H1 (cell line): Measurements from ENCODE around the gene MACROD2. TPM values are rescaled to one million over a fixed set of nuclear protein-coding genes. Genes with fewer than 3 reads are reported as not detected.

ENCODE experiments used
- CTCF ChIA-PET: fragments of 300-600 bp; sonication (Branson Sonifier 250); formaldehyde crosslinking; loops from one replicate; lab custom pipeline; 2021; ENCODE audit not compliant: partially characterized antibody; lab: Charles Lee
- POLR2A ChIA-PET: fragments of 300-600 bp; sonication (Branson Sonifier 250); formaldehyde crosslinking; loops from one replicate; lab custom pipeline; 2021; ENCODE audit warnings: inconsistent platforms; ENCODE audit not compliant: partially characterized antibody; lab: Charles Lee
- DNase-seq, 2 experiments: peaks; one replicate each; pipeline versions ENCODE4 v3.0.0 to v3.0.0-alpha.2; 2010 to 2022; ENCODE audit warnings: low spot score in 2 of 2, low read depth in 1 of 2, mixed read lengths in 1 of 2
- FAIRE-seq: peaks from 2 replicates; lab custom pipeline; 2011; peaks lifted over from hg19 to GRCh38; lab: Jason Lieb, UNC
- H2AFZ ChIP-seq: 2 replicates; pipeline ENCODE4 v1.8.1; 2012; ENCODE audit warnings: low read length, inconsistent platforms
- H2AK5ac ChIP-seq: 2 replicates; pipeline ENCODE4 v1.6.1; 2013; ENCODE audit warnings: low read depth, low read length
- H2BK120ac ChIP-seq: replicated peaks from 2 replicates; pipeline ENCODE3; 2013; ENCODE audit warnings: low read depth, low read length, inconsistent platforms
- H2BK12ac ChIP-seq: 2 replicates; pipeline ENCODE4 v1.6.1; 2013; ENCODE audit warnings: low read depth, low read length
- H2BK15ac ChIP-seq: 2 replicates; pipeline ENCODE4 v1.6.1; 2013; ENCODE audit warnings: low read length
- H2BK20ac ChIP-seq: 2 replicates; pipeline ENCODE4 v1.6.1; 2013; ENCODE audit warnings: low read length
- H2BK5ac ChIP-seq: 2 replicates; pipeline ENCODE4 v1.6.1; 2013; ENCODE audit warnings: low read depth, low read length
- H3K14ac ChIP-seq: 2 replicates; pipeline ENCODE4 v1.6.1; 2013; ENCODE audit warnings: inconsistent platforms; ENCODE audit not compliant: insufficient read length
- H3K18ac ChIP-seq: 2 replicates; pipeline ENCODE4 v1.6.1; 2013; ENCODE audit warnings: low read length; ENCODE audit errors: extremely low read depth
- H3K23ac ChIP-seq: 2 replicates; pipeline ENCODE4 v1.6.1; 2013; ENCODE audit warnings: inconsistent platforms; ENCODE audit not compliant: insufficient read length
- H3K23me2 ChIP-seq: 2 replicates; pipeline ENCODE4 v1.6.1; 2013; ENCODE audit warnings: low read depth, low read length
- H3K27ac ChIP-seq: 2 replicates; pipeline ENCODE4 v1.6.1; 2011; ENCODE audit warnings: low read depth, low read length, inconsistent platforms
- H3K27me3 ChIP-seq, 4 experiments: replicated peaks in 1 of 4; 1 replicate in 1 of 4; 2 replicates in 3 of 4; pipeline versions ENCODE4 v1.6.1 to v1.8.1; 2011 to 2013; ENCODE audit warnings: low read length in 3 of 4, mild to moderate bottlenecking in 3 of 4, inconsistent platforms in 2 of 4, mixed read lengths in 2 of 4, moderate library complexity in 1 of 4; ENCODE audit not compliant: control insufficient read depth in 3 of 4, insufficient read depth in 3 of 4; ENCODE audit errors: extremely low read depth in 1 of 4
- H3K36me3 ChIP-seq, 4 experiments: 2 replicates each; pipeline versions ENCODE4 v1.6.1 to v1.8.1; 2011 to 2013; ENCODE audit warnings: mild to moderate bottlenecking in 4 of 4, low read length in 3 of 4, moderate library complexity in 2 of 4, control low read depth in 1 of 4, inconsistent platforms in 1 of 4; ENCODE audit not compliant: insufficient read depth in 4 of 4, control insufficient read depth in 2 of 4
- H3K4ac ChIP-seq: replicated peaks from 2 replicates; pipeline ENCODE3; 2013; ENCODE audit warnings: low read length, low read depth, mixed read lengths, inconsistent platforms; ENCODE audit not compliant: insufficient read length
- H3K4me1 ChIP-seq, 4 experiments: replicated peaks in 1 of 4; 1 replicate in 1 of 4; 2 replicates in 3 of 4; pipeline versions ENCODE4 v1.6.1 to v1.8.1; 2011 to 2013; ENCODE audit warnings: low read length in 3 of 4, inconsistent platforms in 2 of 4, mixed read lengths in 1 of 4; ENCODE audit not compliant: insufficient read depth in 4 of 4, control insufficient read depth in 3 of 4
- H3K4me2 ChIP-seq, 2 experiments: 2 replicates each; pipeline versions ENCODE4 v1.6.1 to v1.8.1; 2011 to 2013; ENCODE audit warnings: low read depth in 2 of 2, low read length in 2 of 2, control low read depth in 1 of 2, inconsistent platforms in 1 of 2, mild to moderate bottlenecking in 1 of 2; ENCODE audit not compliant: insufficient read depth in 1 of 2
- H3K4me3 ChIP-seq, 4 experiments: fragments of 200-600, 300-600 bp in 1 of 4; sonication (generic), shearing (Covaris generic), sonication (Bioruptor Twin) in 1 of 4; 2 replicates each; pipeline versions ENCODE4 v1.5.1 to v1.8.1; 2011 to 2016; ENCODE audit warnings: low read length in 4 of 4, low read depth in 3 of 4, control low read depth in 2 of 4, inconsistent platforms in 2 of 4, mild to moderate bottlenecking in 2 of 4, mixed read lengths in 1 of 4, moderate library complexity in 1 of 4; ENCODE audit not compliant: insufficient read depth in 2 of 4; ENCODE audit errors: extremely low read depth in 1 of 4
- H3K56ac ChIP-seq: replicated peaks from 2 replicates; pipeline ENCODE3; 2013; ENCODE audit warnings: low read depth, mild to moderate bottlenecking, mixed read lengths, low read length, inconsistent platforms; ENCODE audit not compliant: insufficient read length
- H3K79me1 ChIP-seq: 2 replicates; pipeline ENCODE4 v1.6.1; 2013; ENCODE audit warnings: low read depth, low read length, control low read depth
- H3K79me2 ChIP-seq, 2 experiments: 2 replicates each; pipeline versions ENCODE4 v1.6.1 to v1.8.1; 2012 to 2013; ENCODE audit warnings: low read length in 2 of 2, mild to moderate bottlenecking in 2 of 2, inconsistent platforms in 1 of 2; ENCODE audit not compliant: insufficient read depth in 2 of 2, control insufficient read depth in 1 of 2
- H3K9ac ChIP-seq, 4 experiments: replicated peaks in 1 of 4; 1 replicate in 1 of 4; 2 replicates in 3 of 4; pipeline versions ENCODE4 v1.6.1 to v1.8.1; 2011 to 2013; ENCODE audit warnings: low read depth in 3 of 4, low read length in 3 of 4, control low read depth in 2 of 4, mild to moderate bottlenecking in 2 of 4, moderate library complexity in 2 of 4, inconsistent platforms in 1 of 4; ENCODE audit errors: extremely low read depth in 1 of 4
- H3K9me3 ChIP-seq, 2 experiments: 2 replicates each; pipeline versions ENCODE4 v1.6.1 to v1.8.1; 2012 to 2013; ENCODE audit warnings: mild to moderate bottlenecking in 2 of 2, moderate library complexity in 2 of 2, control low read depth in 1 of 2, inconsistent platforms in 1 of 2, low read depth in 1 of 2, low read length in 1 of 2, mixed read lengths in 1 of 2; ENCODE audit not compliant: insufficient read depth in 2 of 2
- H4K20me1 ChIP-seq, 2 experiments: replicated peaks in 1 of 2; 2 replicates each; pipeline versions ENCODE3 to v1.8.1; 2011 to 2013; ENCODE audit warnings: inconsistent platforms in 2 of 2, low read length in 2 of 2, mild to moderate bottlenecking in 1 of 2; ENCODE audit not compliant: insufficient read depth in 2 of 2, control insufficient read depth in 1 of 2
- H4K5ac ChIP-seq: 2 replicates; pipeline ENCODE4 v1.6.1; 2013; ENCODE audit warnings: low read length, low read depth, mixed read lengths, inconsistent platforms; ENCODE audit not compliant: insufficient read length
- H4K8ac ChIP-seq: 2 replicates; pipeline ENCODE4 v1.8.0; 2013; ENCODE audit warnings: mild to moderate bottlenecking, moderate library complexity, low read length, inconsistent platforms; ENCODE audit not compliant: insufficient read depth; ENCODE audit errors: extremely low read depth
- H4K91ac ChIP-seq: replicated peaks from 2 replicates; pipeline ENCODE3; 2013; ENCODE audit warnings: low read length, mixed read lengths, inconsistent platforms; ENCODE audit not compliant: insufficient read length
- ASH2L ChIP-seq: fragments of 200-600, 300-600 bp; sonication (generic); IDR thresholded peaks from one replicate; pipeline ENCODE4 v1.7.1; 2017; ENCODE audit warnings: low read length
- FOSL1 ChIP-seq: IDR thresholded peaks from 2 replicates; pipeline ENCODE4 v1.6.1; 2011; ENCODE audit warnings: mild to moderate bottlenecking, low read depth, low read length, moderate library complexity; ENCODE audit not compliant: insufficient read depth
- RNF2 ChIP-seq: fragments of 200-900, 300-1000 bp; sonication (generic); IDR thresholded peaks from 2 replicates; pipeline ENCODE4 v1.7.1; 2016; ENCODE audit warnings: borderline replicate concordance, low read depth, mild to moderate bottlenecking, antibody characterized with exemption, low read length; ENCODE audit not compliant: poor library complexity, severe bottlenecking; ENCODE audit errors: missing control alignments
- SRF ChIP-seq: IDR thresholded peaks from 2 replicates; pipeline ENCODE4 v1.6.1; 2011; ENCODE audit warnings: mild to moderate bottlenecking, low read depth, low read length, moderate library complexity
- WGBS, 2 experiments: shearing (Covaris generic) in 1 of 2; methylation state at CpG; one replicate each; pipeline versions ENCODE4 v1.1.6 to v1.1.7; 2013 to 2015; ENCODE audit warnings: low lambda C conversion rate in 2 of 2, mixed read lengths in 2 of 2, inconsistent platforms in 1 of 2, low coverage in 1 of 2, missing lambda C conversion rate in 1 of 2; ENCODE audit not compliant: insufficient replicate concordance in 2 of 2, insufficient coverage in 1 of 2, insufficient read length in 1 of 2; ENCODE audit errors: extremely low coverage in 1 of 2, missing lambda C conversion rate in 1 of 2; 5-methylcytosine and 5-hydroxymethylcytosine counted together
- polyA plus RNA-seq, 7 experiments: library from polyadenylated mRNA; depleted of rRNA in 3 of 7; stranded (reverse) in 5 of 7; unstranded in 2 of 7; fragments of >200 nt in 5 of 7; fragments of 200-250 nt in 2 of 7; gene quantifications; 1 replicate in 5 of 7; 2 replicates in 1 of 7; 4 replicates in 1 of 7; pipeline versions ENCODE4 v1.2.1 to v1.2.3, GENCODE V29; 2011 to 2013; ENCODE audit warnings: missing spikeins in 2 of 7, mixed read lengths in 2 of 7
- total RNA-seq: library from RNA; stranded (reverse); fragmentation: NEBNext Ultra II Directional; extraction: Animal tissue kit (Norgen Biotek cat#: 25700); gene quantifications from 2 replicates; pipeline ENCODE4 v1.2.1, GENCODE V29; 2021

The MACROD2 gene
- total and polyA plus RNA-seq, 2 of the 8 experiments (the other 6 are each of a cell fraction or from before 2014, with no cell fraction given), result 0.70 to 3.9 TPM

- Histone ChIP-seq H4K8ac (no peak overlapping the region), H4K20me1 (no peaks in the 10 kb centered on the region), H2BK12ac (no peak overlapping the region), H2BK15ac (no peak overlapping the region), H4K91ac (no peak overlapping the region), H3K27me3 (no peaks in the 10 kb centered on the region), H3K23me2 (no peaks in the 10 kb centered on the region), H2BK120ac (no peak overlapping the region), H4K5ac (no peak overlapping the region), H3K9ac (no peak overlapping the region), H3K4me1 (no peaks in the 10 kb centered on the region; a peak in 1 of 7 replicates), H3K9me3 (no peaks in the 10 kb centered on the region), H3K4me3 (no peak overlapping the region), H3K23ac (no peak overlapping the region), H3K4me2 (no peak overlapping the region), H3K79me2 (no peaks in the 10 kb centered on the region), H3K4ac (no peak overlapping the region), H3K79me1 (no peaks in the 10 kb centered on the region), H2AK5ac (no peak overlapping the region), H3K18ac (no peak overlapping the region), H2AFZ (no peak overlapping the region), H3K56ac (no peak overlapping the region), H3K36me3 (no peaks in the 10 kb centered on the region), H2BK5ac (no peak overlapping the region), H3K14ac (no peak overlapping the region), H2BK20ac (no peak overlapping the region), H3K27ac (no peak overlapping the region)
- DNase-seq (no peak), FAIRE-seq (no peak)
- ChIA-PET CTCF (no interaction called here), POLR2A (no interaction called here)
- TF ChIP-seq ASH2L (no peak), RNF2 (no peak), FOSL1 (no peak), SRF (no peak)
- 93% methylated on average over 3 of the region's 3 CpGs; no CpG with 5 or more reads in 1 of the 2 experiments for WGBS, 2 experiments
Measured at GRCh38 chr20:14765370-14765701, 770.0 kb downstream of the MACROD2 start.
